ENCODE results near the gene ATXN7L3.

Gene ATXN7L3

DNA sequence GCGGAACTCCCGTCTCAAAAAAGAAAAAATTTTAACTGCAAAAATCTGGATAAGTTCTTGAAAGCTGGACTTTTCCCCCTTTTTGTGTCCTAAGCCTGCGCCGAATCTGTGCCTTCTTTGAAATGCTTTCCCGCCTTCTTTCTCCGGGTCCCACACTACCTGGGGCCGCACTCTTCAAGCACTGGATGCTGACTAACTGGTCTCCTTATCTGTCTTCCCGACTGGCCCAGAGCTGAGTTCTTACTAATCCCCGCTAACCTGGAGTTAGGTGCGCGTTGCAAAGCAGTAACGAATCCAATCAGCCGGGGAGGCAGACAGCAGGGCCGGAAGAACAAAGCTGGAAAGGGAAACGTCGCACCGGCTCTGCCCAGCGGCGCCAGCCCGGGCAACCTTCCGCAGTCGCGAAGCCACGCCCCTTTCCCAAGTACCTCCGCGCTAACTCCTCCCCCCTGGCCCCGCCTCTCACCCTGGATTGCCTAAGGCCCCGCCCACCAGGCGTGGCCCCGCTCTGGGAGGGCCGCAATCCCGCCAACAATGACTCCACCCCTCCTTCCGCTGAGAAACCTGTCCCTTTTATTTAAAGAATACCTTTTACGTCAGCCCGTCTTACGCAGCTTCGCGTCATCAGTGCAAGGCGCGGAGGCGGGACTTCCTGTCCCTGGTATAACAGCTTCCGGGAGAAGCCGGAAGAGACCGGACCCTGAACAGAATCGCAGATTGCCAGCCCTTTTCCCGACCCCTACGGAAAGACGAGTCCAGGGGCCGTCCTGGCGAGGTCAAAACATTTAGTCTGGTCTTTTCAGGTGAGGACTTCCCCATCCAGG, 13.2 kb downstream of the ATXN7L3 start, which contains the start of gene TMUB2:
TSS of gene TMUB2 (plus strand) at position 666 of the 824 bp plus-strand sequence. CDS start 737 bp downstream, outside the sequence.
- ChIA-PET CTCF (interaction anchor here (0.7 to 1.4 kb wide), 5 partner anchors 18 to 145 kb away, joined by 3 to 7 read pairs (median 4); no protein-coding TSS in a partner anchor), POLR2A (interaction anchor here (0.5 to 2.8 kb wide), 26 partner anchors 8 to 248 kb away, joined by 3 to 31 read pairs (median 4); partner anchors contain the start of genes ASB16, ATXN7L3, G6PC3 and GRN)
- TF ChIP-seq FOXM1 (IDR thresholded peaks at IDR 0.05; ENCODE audit: borderline replicate concordance) (no peak), TARDBP (IDR thresholded peaks at IDR 0.05) (peak; percentile 91), SP1 (IDR thresholded peaks at IDR 0.05) (no peak), FOXK2 (IDR thresholded peaks at IDR 0.05) (no peak), ARNT (IDR thresholded peaks at IDR 0.05) (no peak), ELF4 (IDR thresholded peaks at IDR 0.05) (peak; percentile 78; the same call in 1 of the 2 replicates), CTBP1 (IDR thresholded peaks at IDR 0.05; ENCODE audit: borderline replicate concordance) (no peak), HDGF (IDR thresholded peaks at IDR 0.05; ENCODE audit: borderline replicate concordance) (no peak)
- TF ChIP-seq, protein P1, sequence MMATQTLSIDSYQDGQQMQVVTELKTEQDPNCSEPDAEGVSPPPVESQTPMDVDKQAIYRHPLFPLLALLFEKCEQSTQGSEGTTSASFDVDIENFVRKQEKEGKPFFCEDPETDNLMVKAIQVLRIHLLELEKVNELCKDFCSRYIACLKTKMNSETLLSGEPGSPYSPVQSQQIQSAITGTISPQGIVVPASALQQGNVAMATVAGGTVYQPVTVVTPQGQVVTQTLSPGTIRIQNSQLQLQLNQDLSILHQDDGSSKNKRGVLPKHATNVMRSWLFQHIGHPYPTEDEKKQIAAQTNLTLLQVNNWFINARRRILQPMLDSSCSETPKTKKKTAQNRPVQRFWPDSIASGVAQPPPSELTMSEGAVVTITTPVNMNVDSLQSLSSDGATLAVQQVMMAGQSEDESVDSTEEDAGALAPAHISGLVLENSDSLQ (IDR thresholded peaks at IDR 0.05): peak; percentile 82
- DNase-seq (ENCODE audit: extremely low spot score): peak; percentile 100

DNA sequence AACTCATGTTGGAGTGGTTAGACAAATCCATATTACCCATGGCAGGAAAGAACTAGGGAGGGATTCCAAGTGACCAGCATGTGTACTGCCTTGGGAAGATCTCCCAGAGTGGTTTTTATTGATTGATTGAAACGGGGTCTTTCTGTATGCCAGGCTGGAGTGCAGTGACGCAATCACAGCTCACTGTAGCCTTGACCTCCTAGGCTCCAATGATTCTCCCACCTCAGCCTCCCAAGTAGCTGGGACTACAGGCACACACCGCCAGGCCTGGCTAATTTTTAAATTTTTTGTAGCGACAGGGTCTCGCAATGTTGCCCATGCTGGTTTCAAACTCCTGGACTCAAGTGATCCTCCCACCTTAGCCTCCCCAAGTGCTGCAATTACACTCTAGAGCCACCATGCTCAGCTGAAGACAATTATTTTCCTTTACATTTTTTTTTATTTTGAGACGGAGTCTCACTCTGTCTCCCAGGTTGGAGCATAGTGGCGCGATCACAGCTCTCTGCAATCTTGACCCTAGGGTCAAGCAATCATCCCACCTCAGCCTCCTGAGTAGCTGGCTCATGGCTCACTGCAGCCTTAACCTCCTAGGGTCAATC, 15.4 kb downstream of the ATXN7L3 start:
- TF ChIP-seq NFRKB (IDR thresholded peaks at IDR 0.05): no peak
- TF ChIP-seq FOXK2 (IDR thresholded peaks at IDR 0.05): no peak
- TF ChIP-seq HDGF (IDR thresholded peaks at IDR 0.05; ENCODE audit: borderline replicate concordance): no peak
- TF ChIP-seq BHLHE40 (IDR thresholded peaks at IDR 0.05; ENCODE audit: borderline replicate concordance): no peak
- TF ChIP-seq FOXA1 (IDR thresholded peaks at IDR 0.05): no peak
- no peak for TF ChIP-seq L3MBTL2 (conservative IDR thresholded peaks at IDR 0.05)
- no peak for TF ChIP-seq FOXM1 (IDR thresholded peaks at IDR 0.05; ENCODE audit: borderline replicate concordance)
- TF ChIP-seq SUZ12 (IDR thresholded peaks at IDR 0.05): no peak
- no peak for TF ChIP-seq SP1 (IDR thresholded peaks at IDR 0.05)
- TF ChIP-seq LEF1 (IDR thresholded peaks at IDR 0.05; ENCODE audit: borderline replicate concordance): no peak
- no peak for TF ChIP-seq TARDBP (IDR thresholded peaks at IDR 0.05)
- TF ChIP-seq ZNF384 (IDR thresholded peaks at IDR 0.05): no peak
- TF ChIP-seq, protein P1 (IDR thresholded peaks at IDR 0.05): no peak
- TF ChIP-seq ARNT (IDR thresholded peaks at IDR 0.05): no peak
- TF ChIP-seq CTBP1 (IDR thresholded peaks at IDR 0.05; ENCODE audit: borderline replicate concordance): no peak
- TF ChIP-seq ELF4 (IDR thresholded peaks at IDR 0.05): no peak

DNA sequence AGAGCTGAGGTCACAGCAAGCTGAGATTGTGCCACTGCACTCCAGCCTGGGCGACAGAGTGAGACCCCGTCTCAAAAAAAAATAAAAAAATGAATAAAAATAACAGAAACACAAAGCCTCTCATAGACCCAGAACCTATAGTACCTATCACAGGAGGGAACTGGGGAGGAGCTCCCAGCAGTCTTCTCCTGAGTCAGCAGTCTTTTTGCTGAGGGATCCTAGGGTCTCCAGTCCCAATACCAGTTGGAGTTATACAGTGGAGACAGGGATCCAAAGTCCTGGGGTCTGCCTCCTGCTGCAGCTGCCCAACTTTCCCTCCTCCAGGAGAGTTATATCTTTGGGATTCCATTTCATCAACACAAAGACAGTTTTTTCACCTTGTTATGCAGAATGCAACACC, 16.7 kb downstream of the ATXN7L3 start:
- POLR2A ChIA-PET: interaction anchor here (0.8 to 0.9 kb wide), 2 partner anchors 20 to 117 kb away, joined by 3 read pairs; partner anchors contain the start of gene LSM12
- CTCF ChIA-PET: interaction anchor here (2.5 kb wide), 1 partner anchor 14 kb away, joined by 11 read pairs; no protein-coding TSS in a partner anchor
- no peak for TF ChIP-seq FOXA1 (IDR thresholded peaks at IDR 0.05)
- no peak for TF ChIP-seq ARNT (IDR thresholded peaks at IDR 0.05)
- no peak for TF ChIP-seq FOXK2 (IDR thresholded peaks at IDR 0.05)
- TF ChIP-seq CTBP1 (IDR thresholded peaks at IDR 0.05; ENCODE audit: borderline replicate concordance): no peak
- no peak for TF ChIP-seq BHLHE40 (IDR thresholded peaks at IDR 0.05; ENCODE audit: borderline replicate concordance)
- TF ChIP-seq, protein P1 (IDR thresholded peaks at IDR 0.05): no peak
- no peak for TF ChIP-seq HDGF (IDR thresholded peaks at IDR 0.05; ENCODE audit: borderline replicate concordance)
- no peak for TF ChIP-seq ZNF384 (IDR thresholded peaks at IDR 0.05)
- no peak for TF ChIP-seq LEF1 (IDR thresholded peaks at IDR 0.05; ENCODE audit: borderline replicate concordance)
- TF ChIP-seq NFRKB (IDR thresholded peaks at IDR 0.05): no peak
- TF ChIP-seq SP1 (IDR thresholded peaks at IDR 0.05): no peak
- TF ChIP-seq TARDBP (IDR thresholded peaks at IDR 0.05): no peak
- TF ChIP-seq ELF4 (IDR thresholded peaks at IDR 0.05): no peak
- no peak for TF ChIP-seq L3MBTL2 (conservative IDR thresholded peaks at IDR 0.05)
- no peak for TF ChIP-seq SUZ12 (IDR thresholded peaks at IDR 0.05)
- TF ChIP-seq FOXM1 (IDR thresholded peaks at IDR 0.05; ENCODE audit: borderline replicate concordance): no peak
- no peak for DNase-seq (ENCODE audit: extremely low spot score)

More for the DNA sequence above, 15.4 kb downstream of the ATXN7L3 start:
- POLR2A ChIA-PET: interaction anchor here (0.6 to 2.8 kb wide), 2 partner anchors 15 to 113 kb away, joined by 3 to 31 read pairs; partner anchors contain the start of gene ATXN7L3
- CTCF ChIA-PET: interaction anchor here (0.6 to 2.5 kb wide), 4 partner anchors 15 to 785 kb away, joined by 3 to 11 read pairs (median 4); partner anchors contain the start of gene FAM171A2
- no peak for DNase-seq (ENCODE audit: extremely low spot score)

DNA sequence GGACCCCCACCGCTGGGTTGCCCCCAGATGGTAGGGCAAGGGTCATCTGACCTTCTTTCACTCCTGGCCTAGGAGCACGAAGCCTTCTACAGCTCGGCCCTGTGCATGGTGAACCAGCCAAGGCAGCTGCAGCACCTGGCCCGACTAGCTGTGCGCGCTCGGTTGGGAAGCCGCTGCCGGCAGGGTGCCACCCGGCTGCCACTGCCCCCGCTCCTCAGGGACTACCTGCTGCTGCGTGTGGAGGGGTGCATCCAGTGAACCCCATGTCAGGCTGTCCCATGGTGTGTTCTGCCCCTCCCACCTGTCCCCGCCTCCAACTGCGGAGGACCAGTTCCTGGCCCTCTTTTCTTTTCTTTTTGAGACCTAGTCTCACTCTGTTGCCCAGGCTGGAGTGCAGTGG, 21.6 kb downstream of the ATXN7L3 start:
- POLR2A ChIA-PET: interaction anchor here (1.6 kb wide), 1 partner anchor 9 kb away, joined by 5 read pairs; the partner anchor contains the start of gene TMUB2
- no peak for DNase-seq (ENCODE audit: extremely low spot score)
- TF ChIP-seq SP1 (IDR thresholded peaks at IDR 0.05): no peak
- TF ChIP-seq LEF1 (IDR thresholded peaks at IDR 0.05; ENCODE audit: borderline replicate concordance): no peak
- TF ChIP-seq FOXK2 (IDR thresholded peaks at IDR 0.05): no peak
- no peak for TF ChIP-seq L3MBTL2 (conservative IDR thresholded peaks at IDR 0.05)
- no peak for TF ChIP-seq TARDBP (IDR thresholded peaks at IDR 0.05)
- TF ChIP-seq NFRKB (IDR thresholded peaks at IDR 0.05): no peak
- TF ChIP-seq HDGF (IDR thresholded peaks at IDR 0.05; ENCODE audit: borderline replicate concordance): no peak
- no peak for TF ChIP-seq FOXM1 (IDR thresholded peaks at IDR 0.05; ENCODE audit: borderline replicate concordance)
- TF ChIP-seq FOXA1 (IDR thresholded peaks at IDR 0.05): no peak
- TF ChIP-seq CTBP1 (IDR thresholded peaks at IDR 0.05; ENCODE audit: borderline replicate concordance): no peak
- TF ChIP-seq BHLHE40 (IDR thresholded peaks at IDR 0.05; ENCODE audit: borderline replicate concordance): no peak
- TF ChIP-seq ELF4 (IDR thresholded peaks at IDR 0.05): no peak
- TF ChIP-seq ZNF384 (IDR thresholded peaks at IDR 0.05): no peak
- TF ChIP-seq SUZ12 (IDR thresholded peaks at IDR 0.05): no peak
- no peak for TF ChIP-seq ARNT (IDR thresholded peaks at IDR 0.05)
- TF ChIP-seq, protein P1 (IDR thresholded peaks at IDR 0.05): no peak
- CTCF ChIA-PET: no interaction called here

All from HEK293T (cell line).